ENCODE data around the gene PIGH.

Gene PIGH

GRCh38 chr14:67553547-67553946 lies 46.5 kb downstream of the PIGH start:
- Histone ChIP-seq H3K9ac (ENCODE audit: low read depth, low read length, poor library complexity) (no peak overlapping the region), H2BK5ac (ENCODE audit: low read length) (no peak overlapping the region), H3K23ac (ENCODE audit: low read depth, low read length, poor library complexity) (no peak overlapping the region), H2AFZ (ENCODE audit: low read length) (no peak overlapping the region), H3K27ac (replicated peaks; ENCODE audit: low read length) (no peak overlapping the region), H3K4me3 (ENCODE audit: low read length in 2 of 2) (no peak overlapping the region), H3K79me1 (ENCODE audit: low read depth, low read length) (no peaks in the 10 kb centered on the region), H3K27me3 (ENCODE audit: control insufficient read depth in 3 of 3, insufficient read depth in 3 of 3, low read depth in 1 of 3, low read length in 3 of 3) (no peaks in the 10 kb centered on the region), H3K36me3 (replicated peaks in 1 of 2; ENCODE audit: control insufficient read depth in 2 of 2, insufficient read depth in 2 of 2, low read length in 2 of 2) (no peaks in the 10 kb centered on the region), H3K9me3 (replicated peaks in 1 of 2; ENCODE audit: control insufficient read depth in 2 of 2, insufficient read depth in 1 of 2, low read depth in 1 of 2, low read length in 2 of 2) (no peaks in the 10 kb centered on the region), H2AK5ac (ENCODE audit: low read depth, low read length) (no peak overlapping the region), H3K14ac (ENCODE audit: low read length) (no peak overlapping the region), H3K4me1 (ENCODE audit: control insufficient read depth in 2 of 2, insufficient read depth in 1 of 2, low read depth in 1 of 2, low read length in 2 of 2) (no peaks in the 10 kb centered on the region), H2BK120ac (ENCODE audit: low read depth, low read length) (no peak overlapping the region), H4K8ac (ENCODE audit: low read depth, low read length) (no peak overlapping the region), H3K4ac (ENCODE audit: low read length) (no peak overlapping the region), H4K91ac (ENCODE audit: low read depth, low read length, poor library complexity) (no peak overlapping the region), H3K4me2 (ENCODE audit: insufficient read depth, low read length, poor library complexity, severe bottlenecking) (no peak overlapping the region), H3K18ac (ENCODE audit: low read length) (no peak overlapping the region), H2BK12ac (ENCODE audit: low read length) (no peak overlapping the region), H2BK15ac (ENCODE audit: low read length) (no peak overlapping the region)
- DNase-seq (ENCODE audit: low spot score) = no peak
- WGBS, 2 donors (ENCODE audit: extremely low coverage in 2 of 2, insufficient read length in 2 of 2, insufficient replicate concordance in 1 of 2) = no CpG with 5 or more reads among the region's 3 CpGs

GRCh38 chr14:67551940-67552339 lies 48.1 kb downstream of the PIGH start:
- Histone ChIP-seq H4K8ac (ENCODE audit: low read depth, low read length) (no peak overlapping the region), H3K23ac (ENCODE audit: low read depth, low read length, poor library complexity) (no peak overlapping the region), H2BK15ac (ENCODE audit: low read length) (no peak overlapping the region), H3K9ac (ENCODE audit: low read depth, low read length, poor library complexity) (no peak overlapping the region), H3K14ac (ENCODE audit: low read length) (no peak overlapping the region), H3K4me3 (ENCODE audit: low read length in 2 of 2) (no peak overlapping the region), H3K4me1 (ENCODE audit: control insufficient read depth in 2 of 2, insufficient read depth in 1 of 2, low read depth in 1 of 2, low read length in 2 of 2) (no peaks in the 10 kb centered on the region), H3K27me3 (ENCODE audit: control insufficient read depth in 3 of 3, insufficient read depth in 3 of 3, low read depth in 1 of 3, low read length in 3 of 3) (no peaks in the 10 kb centered on the region), H2BK5ac (ENCODE audit: low read length) (no peak overlapping the region), H4K91ac (ENCODE audit: low read depth, low read length, poor library complexity) (no peak overlapping the region), H2AFZ (ENCODE audit: low read length) (no peak overlapping the region), H3K79me1 (ENCODE audit: low read depth, low read length) (no peaks in the 10 kb centered on the region), H3K4ac (ENCODE audit: low read length) (no peak overlapping the region), H3K18ac (ENCODE audit: low read length) (no peak overlapping the region), H3K4me2 (ENCODE audit: insufficient read depth, low read length, poor library complexity, severe bottlenecking) (no peak overlapping the region), H3K36me3 (replicated peaks in 1 of 2; ENCODE audit: control insufficient read depth in 2 of 2, insufficient read depth in 2 of 2, low read length in 2 of 2) (no peaks in the 10 kb centered on the region), H3K27ac (replicated peaks; ENCODE audit: low read length) (no peak overlapping the region), H2AK5ac (ENCODE audit: low read depth, low read length) (no peak overlapping the region), H2BK120ac (ENCODE audit: low read depth, low read length) (no peak overlapping the region), H3K9me3 (replicated peaks in 1 of 2; ENCODE audit: control insufficient read depth in 2 of 2, insufficient read depth in 1 of 2, low read depth in 1 of 2, low read length in 2 of 2) (no peaks in the 10 kb centered on the region), H2BK12ac (ENCODE audit: low read length) (no peak overlapping the region)
- no peak for DNase-seq (ENCODE audit: low spot score)
- no CpG with 5 or more reads among the region's 3 CpGs for WGBS, 2 donors (ENCODE audit: extremely low coverage in 2 of 2, insufficient read length in 2 of 2, insufficient replicate concordance in 1 of 2)

- Histone ChIP-seq H2BK12ac (ENCODE audit: low read length) (no peak overlapping the region), H3K36me3 (replicated peaks in 1 of 2; ENCODE audit: control insufficient read depth in 2 of 2, insufficient read depth in 2 of 2, low read length in 2 of 2) (no peaks in the 10 kb centered on the region), H3K27me3 (ENCODE audit: control insufficient read depth in 3 of 3, insufficient read depth in 3 of 3, low read depth in 1 of 3, low read length in 3 of 3) (no peaks in the 10 kb centered on the region), H3K14ac (ENCODE audit: low read length) (no peak overlapping the region), H2BK15ac (ENCODE audit: low read length) (no peak overlapping the region), H3K23ac (ENCODE audit: low read depth, low read length, poor library complexity) (no peak overlapping the region), H2BK120ac (ENCODE audit: low read depth, low read length) (no peak overlapping the region), H2BK5ac (ENCODE audit: low read length) (no peak overlapping the region), H2AK5ac (ENCODE audit: low read depth, low read length) (no peak overlapping the region), H3K79me1 (ENCODE audit: low read depth, low read length) (no peaks in the 10 kb centered on the region), H4K91ac (ENCODE audit: low read depth, low read length, poor library complexity) (no peak overlapping the region), H2AFZ (ENCODE audit: low read length) (no peak overlapping the region), H3K18ac (ENCODE audit: low read length) (no peak overlapping the region), H3K9ac (ENCODE audit: low read depth, low read length, poor library complexity) (no peak overlapping the region), H3K4me3 (ENCODE audit: low read length in 2 of 2) (no peak overlapping the region), H3K9me3 (replicated peaks in 1 of 2; ENCODE audit: control insufficient read depth in 2 of 2, insufficient read depth in 1 of 2, low read depth in 1 of 2, low read length in 2 of 2) (no peaks in the 10 kb centered on the region), H3K27ac (replicated peaks; ENCODE audit: low read length) (no peak overlapping the region), H3K4me1 (ENCODE audit: control insufficient read depth in 2 of 2, insufficient read depth in 1 of 2, low read depth in 1 of 2, low read length in 2 of 2) (no peaks in the 10 kb centered on the region), H4K8ac (ENCODE audit: low read depth, low read length) (no peak overlapping the region), H3K4ac (ENCODE audit: low read length) (no peak overlapping the region), H3K4me2 (ENCODE audit: insufficient read depth, low read length, poor library complexity, severe bottlenecking) (no peak overlapping the region)
- no peak for DNase-seq (ENCODE audit: low spot score)
- no CpG with 5 or more reads among the region's 3 CpGs for WGBS, 2 donors (ENCODE audit: extremely low coverage in 2 of 2, insufficient read length in 2 of 2, insufficient replicate concordance in 1 of 2)
Measured at GRCh38 chr14:67551123-67551522, 48.9 kb downstream of the PIGH start.

GRCh38 chr14:67549734-67550133 lies 50.3 kb downstream of the PIGH start:
- H4K91ac ChIP-seq (ENCODE audit: low read depth, low read length, poor library complexity) = no peak overlapping the region
- no peak overlapping the region for H3K23ac ChIP-seq (ENCODE audit: low read depth, low read length, poor library complexity)
- WGBS, 2 donors (ENCODE audit: extremely low coverage in 2 of 2, insufficient read length in 2 of 2, insufficient replicate concordance in 1 of 2) = no CpG with 5 or more reads among the region's 4 CpGs
- no peak overlapping the region for H2AK5ac ChIP-seq (ENCODE audit: low read depth, low read length)
- no peak overlapping the region for H2BK5ac ChIP-seq (ENCODE audit: low read length)
- no peak overlapping the region for H3K4me3 ChIP-seq (ENCODE audit: low read length in 2 of 2)
- DNase-seq (ENCODE audit: low spot score) = no peak
- peaks cover 0 to 4% of the 10 kb centered on the region in 2 donors for H3K36me3 ChIP-seq (replicated peaks in 1 of 2; ENCODE audit: control insufficient read depth in 2 of 2, insufficient read depth in 2 of 2, low read length in 2 of 2)
- no peaks in the 10 kb centered on the region for H3K4me1 ChIP-seq (ENCODE audit: control insufficient read depth in 2 of 2, insufficient read depth in 1 of 2, low read depth in 1 of 2, low read length in 2 of 2)
- no peaks in the 10 kb centered on the region for H3K79me1 ChIP-seq (ENCODE audit: low read depth, low read length)
- H2BK120ac ChIP-seq (ENCODE audit: low read depth, low read length) = no peak overlapping the region
- H4K8ac ChIP-seq (ENCODE audit: low read depth, low read length) = no peak overlapping the region
- H3K9me3 ChIP-seq (replicated peaks in 1 of 2; ENCODE audit: control insufficient read depth in 2 of 2, insufficient read depth in 1 of 2, low read depth in 1 of 2, low read length in 2 of 2) = peaks cover 0 to 12% of the 10 kb centered on the region in 2 donors
- H3K18ac ChIP-seq (ENCODE audit: low read length) = no peak overlapping the region
- H3K27ac ChIP-seq (replicated peaks; ENCODE audit: low read length) = no peak overlapping the region
- H2AFZ ChIP-seq (ENCODE audit: low read length) = no peak overlapping the region
- no peak overlapping the region for H3K4ac ChIP-seq (ENCODE audit: low read length)
- H3K9ac ChIP-seq (ENCODE audit: low read depth, low read length, poor library complexity) = no peak overlapping the region
- H2BK12ac ChIP-seq (ENCODE audit: low read length) = no peak overlapping the region
- H2BK15ac ChIP-seq (ENCODE audit: low read length) = no peak overlapping the region
- H3K14ac ChIP-seq (ENCODE audit: low read length) = no peak overlapping the region
- no peak overlapping the region for H3K4me2 ChIP-seq (ENCODE audit: insufficient read depth, low read length, poor library complexity, severe bottlenecking)
- no peaks in the 10 kb centered on the region for H3K27me3 ChIP-seq (ENCODE audit: control insufficient read depth in 3 of 3, insufficient read depth in 3 of 3, low read depth in 1 of 3, low read length in 3 of 3)
